DND-41 (cell line): ENCODE results near the gene HSPA1L.

Source experiments
- ATAC-seq: fragments of 200-7000 bp; cut with Tn5 transposase; 3 replicates; pipeline ENCODE4 v1.9.1; 2021; ENCODE audit warnings: low read depth; ENCODE audit not compliant: insufficient read depth
- DNase-seq: peaks from one replicate; pipeline ENCODE4 v3.0.0-alpha.2; 2020
- H2AFZ ChIP-seq: 2 replicates; pipeline ENCODE4 v1.6.0; 2012; ENCODE audit warnings: low read depth, low read length
- H3K27ac ChIP-seq: 2 replicates; pipeline ENCODE4 v1.5.1; 2012; ENCODE audit warnings: low read length, inconsistent platforms
- H3K27me3 ChIP-seq: fragments of 200-600 bp; sonication (generic); 2 replicates; pipeline ENCODE4 v1.6.0; 2012; ENCODE audit warnings: low read length, mild to moderate bottlenecking, inconsistent platforms; ENCODE audit not compliant: insufficient read depth, poor library complexity
- H3K36me3 ChIP-seq: 2 replicates; pipeline ENCODE4 v1.5.1; 2012; ENCODE audit warnings: low read length, inconsistent platforms; ENCODE audit not compliant: insufficient read depth
- H3K4me1 ChIP-seq: 2 replicates; pipeline ENCODE4 v1.5.1; 2012; ENCODE audit warnings: mild to moderate bottlenecking, low read length; ENCODE audit not compliant: insufficient read depth
- H3K4me2 ChIP-seq: 2 replicates; pipeline ENCODE4 v1.6.0; 2012; ENCODE audit warnings: mild to moderate bottlenecking, moderate library complexity, low read length, inconsistent platforms; ENCODE audit not compliant: insufficient read depth
- H3K4me3 ChIP-seq, 2 experiments: fragments of 200-600 bp in 1 of 2; shearing (Covaris generic) in 1 of 2; 2 replicates each; pipeline ENCODE4 v1.5.1; 2012 to 2016; ENCODE audit warnings: inconsistent platforms in 2 of 2, low read length in 2 of 2, mild to moderate bottlenecking in 2 of 2, low read depth in 1 of 2, moderate library complexity in 1 of 2
- H3K79me2 ChIP-seq: 2 replicates; pipeline ENCODE4 v1.6.0; 2012; ENCODE audit warnings: low read length, inconsistent platforms; ENCODE audit not compliant: insufficient read depth
- H3K9ac ChIP-seq: 2 replicates; pipeline ENCODE4 v1.6.0; 2012; ENCODE audit warnings: low read depth, mild to moderate bottlenecking, inconsistent platforms, low read length, moderate library complexity
- H3K9me3 ChIP-seq: 2 replicates; pipeline ENCODE4 v1.5.1; 2012; ENCODE audit warnings: low read length, moderate library complexity, mild to moderate bottlenecking, inconsistent platforms; ENCODE audit not compliant: insufficient read depth, severe bottlenecking
- H4K20me1 ChIP-seq: 2 replicates; pipeline ENCODE4 v1.6.0; 2012; ENCODE audit warnings: low read length; ENCODE audit not compliant: insufficient read depth
- EZH2 ChIP-seq: IDR thresholded peaks from 3 replicates; pipeline ENCODE4 v1.6.1; 2012; ENCODE audit warnings: borderline replicate concordance, low read depth, mild to moderate bottlenecking, moderate library complexity, low read length, inconsistent platforms; ENCODE audit not compliant: severe bottlenecking
- TF ChIP-seq, protein P1 (sequence below): IDR thresholded peaks from 2 replicates; pipeline ENCODE4 v1.5.1; 2012; ENCODE audit warnings: borderline replicate concordance, low read length, moderate library complexity, mild to moderate bottlenecking; ENCODE audit not compliant: poor library complexity, severe bottlenecking; ENCODE audit errors: extremely low read depth

HSPA1L gene

DNA sequence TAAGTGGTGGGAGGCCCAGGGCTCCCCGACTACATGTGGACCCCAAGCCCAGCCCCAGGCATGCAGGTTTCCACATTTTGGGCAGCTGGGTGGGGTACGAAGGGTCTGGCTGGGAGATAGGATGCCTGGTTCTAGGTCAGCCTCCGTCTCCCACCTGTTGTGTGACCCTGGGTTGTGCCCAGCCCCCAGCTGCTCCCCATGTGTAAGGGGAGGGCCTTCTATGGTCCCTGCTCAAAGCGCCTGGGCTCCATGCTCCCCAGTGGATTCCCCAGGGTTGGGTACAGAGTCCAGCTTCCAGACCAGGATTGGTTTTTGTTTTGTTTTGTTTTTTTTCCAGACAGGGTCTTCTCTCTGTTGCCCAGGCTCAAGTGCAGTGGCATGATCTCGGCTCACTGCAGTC lies 36.9 kb downstream of the HSPA1L start:
- no peak for DNase-seq
- peaks cover 58% of the 10 kb centered on the region for H3K36me3 ChIP-seq
- no peak overlapping the region for H3K9ac ChIP-seq
- H2AFZ ChIP-seq: no peak overlapping the region
- no peak overlapping the region for H3K4me2 ChIP-seq
- no peak overlapping the region for H3K4me3 ChIP-seq
- H3K79me2 ChIP-seq: no peaks in the 10 kb centered on the region
- TF ChIP-seq, protein P1, sequence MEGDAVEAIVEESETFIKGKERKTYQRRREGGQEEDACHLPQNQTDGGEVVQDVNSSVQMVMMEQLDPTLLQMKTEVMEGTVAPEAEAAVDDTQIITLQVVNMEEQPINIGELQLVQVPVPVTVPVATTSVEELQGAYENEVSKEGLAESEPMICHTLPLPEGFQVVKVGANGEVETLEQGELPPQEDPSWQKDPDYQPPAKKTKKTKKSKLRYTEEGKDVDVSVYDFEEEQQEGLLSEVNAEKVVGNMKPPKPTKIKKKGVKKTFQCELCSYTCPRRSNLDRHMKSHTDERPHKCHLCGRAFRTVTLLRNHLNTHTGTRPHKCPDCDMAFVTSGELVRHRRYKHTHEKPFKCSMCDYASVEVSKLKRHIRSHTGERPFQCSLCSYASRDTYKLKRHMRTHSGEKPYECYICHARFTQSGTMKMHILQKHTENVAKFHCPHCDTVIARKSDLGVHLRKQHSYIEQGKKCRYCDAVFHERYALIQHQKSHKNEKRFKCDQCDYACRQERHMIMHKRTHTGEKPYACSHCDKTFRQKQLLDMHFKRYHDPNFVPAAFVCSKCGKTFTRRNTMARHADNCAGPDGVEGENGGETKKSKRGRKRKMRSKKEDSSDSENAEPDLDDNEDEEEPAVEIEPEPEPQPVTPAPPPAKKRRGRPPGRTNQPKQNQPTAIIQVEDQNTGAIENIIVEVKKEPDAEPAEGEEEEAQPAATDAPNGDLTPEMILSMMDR: no peak
- TF ChIP-seq EZH2: no peak
- no peaks in the 10 kb centered on the region for H3K27me3 ChIP-seq
- H3K4me1 ChIP-seq: peaks cover 3% of the 10 kb centered on the region
- no peak overlapping the region for H3K27ac ChIP-seq
- no peak for ATAC-seq
- H4K20me1 ChIP-seq: peaks cover 5% of the 10 kb centered on the region; the same call in 1 of the 2 replicates
- no peaks in the 10 kb centered on the region for H3K9me3 ChIP-seq

DNA sequence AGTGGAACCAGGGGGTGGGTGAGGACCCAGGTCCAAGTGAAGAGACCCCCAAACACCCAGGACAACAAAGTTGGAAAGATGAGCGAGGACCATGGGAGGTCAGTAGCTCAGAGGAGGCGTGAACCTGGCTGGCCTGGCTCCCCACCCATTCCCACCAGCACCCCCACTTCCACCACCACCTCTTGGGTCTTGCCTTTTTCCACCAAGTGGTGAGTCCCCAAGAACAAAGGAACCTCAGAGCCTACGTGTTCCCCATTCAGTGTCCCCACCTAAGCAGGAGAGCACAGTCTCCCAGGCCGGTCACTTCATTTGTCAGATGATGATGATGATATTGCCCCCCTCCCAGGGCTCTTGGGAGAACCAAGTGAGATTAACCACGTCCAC lies 37.4 kb downstream of the HSPA1L start:
- Histone ChIP-seq H3K4me2 (no peak overlapping the region), H2AFZ (no peak overlapping the region), H3K9me3 (no peaks in the 10 kb centered on the region), H3K36me3 (peaks cover 53% of the 10 kb centered on the region), H3K27me3 (no peaks in the 10 kb centered on the region), H3K27ac (no peak overlapping the region), H3K4me3 (no peak overlapping the region), H4K20me1 (peaks cover 5% of the 10 kb centered on the region; the same call in 1 of the 2 replicates), H3K79me2 (no peaks in the 10 kb centered on the region), H3K4me1 (peaks cover 8% of the 10 kb centered on the region), H3K9ac (no peak overlapping the region)
- no peak for ATAC-seq
- no peak for DNase-seq
- no peak for TF ChIP-seq EZH2
- TF ChIP-seq, protein P1: no peak

DNA sequence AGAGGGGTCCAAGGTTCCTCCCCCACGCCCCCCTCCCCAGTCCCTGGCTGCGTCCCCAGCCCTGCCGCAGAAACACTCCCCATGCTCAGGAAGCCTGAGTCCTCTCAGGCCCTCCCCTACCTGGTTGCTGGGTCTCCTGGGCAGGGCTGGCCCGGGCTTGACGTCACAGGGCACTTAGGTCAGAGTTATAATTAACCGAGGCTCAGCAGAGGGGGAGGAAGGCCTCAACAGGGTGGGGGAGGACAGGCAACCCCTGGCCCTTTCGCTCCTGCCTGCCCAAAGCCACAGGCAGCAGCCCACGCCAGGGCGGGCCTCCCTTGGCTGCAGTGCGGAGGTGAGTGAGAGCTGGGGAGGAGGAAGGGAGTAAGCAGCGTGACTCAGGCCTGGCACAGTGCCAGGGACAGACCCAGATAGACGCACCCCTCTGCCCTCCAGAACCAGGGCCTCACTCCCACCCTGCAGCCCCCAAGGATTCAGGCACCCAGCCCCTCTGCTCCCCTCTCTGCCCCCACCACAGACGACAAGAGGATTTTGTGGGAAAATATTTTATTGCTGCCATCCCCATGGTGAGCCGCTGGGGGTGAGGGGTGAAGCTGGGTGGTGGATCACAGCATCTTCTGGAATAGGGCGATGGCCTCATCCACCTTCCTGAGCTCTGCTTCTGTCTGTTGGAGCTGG lies 38.0 kb downstream of the HSPA1L start, which contains the start of gene VWA7:
Gene VWA7 (minus strand): TSS at position 340 of the 678 bp plus-strand sequence. CDS start 549 bp downstream, outside the sequence.
- H2AFZ ChIP-seq: no peak within 1 kb of the TSS
- H3K9ac ChIP-seq: no peak within 1 kb of the TSS
- H3K79me2 ChIP-seq: no peaks in the 10 kb centered on the region
- no peak for TF ChIP-seq EZH2
- TF ChIP-seq, protein P1: no peak
- H4K20me1 ChIP-seq: peaks cover 5% of the 10 kb centered on the region; the same call in 1 of the 2 replicates
- H3K4me3 ChIP-seq: no peak within 1 kb of the TSS
- no peak for DNase-seq
- no peak within 1 kb of the TSS for H3K27ac ChIP-seq
- H3K9me3 ChIP-seq: no peaks in the 10 kb centered on the region
- H3K27me3 ChIP-seq: no peaks in the 10 kb centered on the region
- peaks cover 13% of the 10 kb centered on the region for H3K4me1 ChIP-seq
- peaks cover 47% of the 10 kb centered on the region for H3K36me3 ChIP-seq
- H3K4me2 ChIP-seq: no peak within 1 kb of the TSS
- ATAC-seq: peak; percentile 25; the same call in 2 of the 3 replicates
